Heart left ventricle (tissue), 16 donors: ENCODE measurements around the gene MYO1G. TPM values are rescaled to one million over a fixed set of nuclear protein-coding genes. Genes with fewer than 3 reads are reported as not detected.

ENCODE experiments used
- ATAC-seq, 4 donors: fragments of 200-7000 bp; cut with Tn5 transposase; one replicate each; pipeline ENCODE4 v1.9.1; 2020 to 2022; ENCODE audit warnings: moderate library complexity in 4 of 4, mild to moderate bottlenecking in 3 of 4, moderate number of reproducible peaks in 1 of 4
- DNase-seq, 5 donors: peaks; one replicate each; pipeline ENCODE4 v3.0.0-alpha.2; 2020
- H3K27ac ChIP-seq, 12 donors: fragments of 200-600 bp; sonication (generic) in 4 of 12; one replicate each; pipeline versions ENCODE4 v1.5.0 to v1.8.0; 2016 to 2022; ENCODE audit warnings: mild to moderate bottlenecking in 2 of 12
- H3K27me3 ChIP-seq, 9 donors: fragments of 200-600 bp; sonication (generic) in 2 of 9; one replicate each; pipeline versions ENCODE4 v1.5.1 to v1.8.0; 2016 to 2022; ENCODE audit warnings: mild to moderate bottlenecking in 3 of 9
- H3K36me3 ChIP-seq, 9 donors: fragments of 200-600 bp; sonication (generic) in 2 of 9; one replicate each; pipeline versions ENCODE4 v1.5.0 to v1.8.0; 2018 to 2022; ENCODE audit warnings: mild to moderate bottlenecking in 2 of 9
- H3K4me1 ChIP-seq, 12 donors: fragments of 200-600 bp; sonication (generic) in 4 of 12; one replicate each; pipeline versions ENCODE4 v1.5.0 to v1.8.0; 2016 to 2022; ENCODE audit warnings: mild to moderate bottlenecking in 3 of 12
- H3K4me3 ChIP-seq, 12 donors: fragments of 200-600 bp; sonication (generic) in 4 of 12; one replicate each; pipeline versions ENCODE4 v1.5.0 to v1.8.0; 2017 to 2022; ENCODE audit warnings: mild to moderate bottlenecking in 9 of 12, moderate library complexity in 4 of 12
- H3K9me3 ChIP-seq, 12 donors: fragments of 200-600 bp; sonication (generic) in 4 of 12; one replicate each; pipeline versions ENCODE4 v1.5.0 to v1.8.0; 2016 to 2022; ENCODE audit warnings: mild to moderate bottlenecking in 1 of 12
- POLR2A ChIP-seq, 2 donors: fragments of 450-650 bp; IDR thresholded peaks; one replicate each; pipeline ENCODE4 v1.6.1; 2017; ENCODE audit warnings: antibody characterized with exemption in 2 of 2, mild to moderate bottlenecking in 2 of 2, moderate library complexity in 2 of 2
- WGBS, 4 donors: extraction: QIAGEN DNeasy Blood & Tissue Kit in 2 of 4; methylation state at CpG; one replicate each; pipeline versions ENCODE4 v1.1.5 to v1.1.7; 2013 to 2018; 5-methylcytosine and 5-hydroxymethylcytosine counted together
- intact Hi-C, 10 donors: fragments of 100-400 bp; cut with DNase I; formaldehyde crosslinking; loops; one replicate each; pipeline versions ENCODE4 v1.11.1 to v1.14.2; 2022
- polyA plus RNA-seq, 2 donors: library from polyadenylated mRNA; stranded (reverse); fragments of 200-250 nt; gene quantifications; one replicate each; pipeline ENCODE4 v1.2.3, GENCODE V29; 2013
- total RNA-seq, 9 donors: library from RNA; depleted of rRNA in 2 of 9; stranded (reverse); fragments of >200 nt in 2 of 9; fragmentation: NEBNext Ultra II Directional in 3 of 9; extraction: Animal tissue kit (Norgen Biotek cat#: 25700) in 3 of 9; gene quantifications; one replicate each; pipeline versions ENCODE4 v1.1.0 to v1.2.4, GENCODE V29; 2016 to 2023
- TF ChIP-seq, protein P1 (sequence below), 12 donors: fragments of 200-600 bp; sonication (generic) in 4 of 12; IDR thresholded peaks; one replicate each; pipeline versions ENCODE4 v1.5.0 to v1.8.0; 2018 to 2022; ENCODE audit warnings: antibody characterized with exemption in 12 of 12, mild to moderate bottlenecking in 5 of 12
- donor health status: ischemic (EF 13 %, LVEDD 7.1; RV severe dilation, severe dysfunction).
- donor health status: healthy with polysubstance abuse.
- donor health status: DM: no; HTN: yes; CAD: no.
- donor health status: DM: no; HTN: no; CAD: no.
- donor health status: ischemic (EF 25% LVEDD 6.9; RV normal size, moderate dysfunction).
- donor health status: ischemic (EF 25% LVEDD 5.7; RV mildly dilated, moderate dysfunction).
- donor health status: healthy.
- donor health status: DM: yes; HTN: yes; CAD: no.
- donor health status: ischemic (EF 35%, LVEDD 5.7; RV mildly dilated, moderate dysfunction).
- donor health status: nonischemic (EF 11% LVEDD 7.7; RV severe dilation, severe dysfunction).
- donor health status: DM: yes; HTN: yes; CAD: no.
- donor health status: PGD.
- donor health status: ischemic (EF 29% LVEDD 5.4; RV normal size, mild dysfunction).
- donor health status: nonischemic (EF 23%, LVEDD 6.1; RV moderate dilation, normal function).

The MYO1G gene
- total and polyA plus RNA-seq, 11 donors: 0.13 to 19.0 (median 0.79) TPM

DNA sequence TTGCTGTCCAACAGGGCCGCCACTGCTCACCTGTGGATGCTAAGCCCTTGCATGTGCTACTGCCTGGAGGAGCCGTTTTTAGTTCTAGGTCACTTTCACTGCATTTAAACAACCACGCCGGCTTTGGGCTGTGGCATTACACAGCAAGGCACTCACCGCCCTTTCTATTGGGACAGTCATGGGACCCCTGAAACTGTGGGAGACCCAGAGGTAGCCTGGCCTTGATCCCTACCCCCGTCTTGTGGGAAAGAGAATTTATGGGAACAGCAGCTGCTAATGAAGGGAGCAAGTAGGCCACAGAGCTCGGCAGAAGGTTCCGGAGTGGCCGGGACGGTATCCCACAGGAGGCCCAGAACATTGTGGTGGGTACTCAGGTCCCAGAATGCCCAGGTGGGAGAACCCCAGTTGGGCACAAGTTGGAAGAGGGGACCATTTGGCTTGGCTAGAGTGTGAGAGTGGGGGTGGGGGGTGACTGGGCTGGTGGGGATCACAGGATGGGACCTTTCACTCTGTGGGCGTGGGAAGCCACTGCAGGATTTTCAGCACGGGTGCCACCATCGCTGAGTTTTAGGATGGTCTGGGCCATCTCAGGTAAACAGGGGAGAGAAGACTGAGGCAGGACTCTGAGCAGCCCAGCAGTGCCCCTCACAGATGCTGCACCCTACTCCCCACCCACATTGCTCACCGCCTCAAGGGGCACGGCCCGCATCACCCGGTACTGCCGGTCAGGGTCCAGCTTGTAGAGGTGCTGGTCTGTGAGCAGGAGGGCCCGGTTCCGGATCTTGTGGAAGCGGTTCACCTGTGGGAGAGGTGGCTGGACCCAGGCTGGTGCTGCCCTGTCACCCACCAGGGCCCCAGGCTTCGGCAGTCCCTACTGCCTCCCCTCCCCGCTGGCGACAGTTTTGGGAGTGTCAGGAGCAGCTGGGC is 15.2 kb downstream of the MYO1G start:
- Histone ChIP-seq H3K9me3 (no peaks in the 10 kb centered on the region), H3K27me3 (peaks cover 0 to 25% (median 6%) of the 10 kb centered on the region in 9 donors), H3K36me3 (peaks cover 0 to 39% (median 0%) of the 10 kb centered on the region in 9 donors), H3K4me3 (peak overlapping the region in 2 of 12 donors; percentile 42 to 45), H3K4me1 (peaks cover 0 to 21% (median 11%) of the 10 kb centered on the region in 12 donors), H3K27ac (no peak overlapping the region)
- WGBS, 4 donors: 91 to 94% (median 93%) methylated on average over 19 to 24 of the region's 24 CpGs
- ATAC-seq (no peak), DNase-seq (no peak)
- TF ChIP-seq, protein P1, sequence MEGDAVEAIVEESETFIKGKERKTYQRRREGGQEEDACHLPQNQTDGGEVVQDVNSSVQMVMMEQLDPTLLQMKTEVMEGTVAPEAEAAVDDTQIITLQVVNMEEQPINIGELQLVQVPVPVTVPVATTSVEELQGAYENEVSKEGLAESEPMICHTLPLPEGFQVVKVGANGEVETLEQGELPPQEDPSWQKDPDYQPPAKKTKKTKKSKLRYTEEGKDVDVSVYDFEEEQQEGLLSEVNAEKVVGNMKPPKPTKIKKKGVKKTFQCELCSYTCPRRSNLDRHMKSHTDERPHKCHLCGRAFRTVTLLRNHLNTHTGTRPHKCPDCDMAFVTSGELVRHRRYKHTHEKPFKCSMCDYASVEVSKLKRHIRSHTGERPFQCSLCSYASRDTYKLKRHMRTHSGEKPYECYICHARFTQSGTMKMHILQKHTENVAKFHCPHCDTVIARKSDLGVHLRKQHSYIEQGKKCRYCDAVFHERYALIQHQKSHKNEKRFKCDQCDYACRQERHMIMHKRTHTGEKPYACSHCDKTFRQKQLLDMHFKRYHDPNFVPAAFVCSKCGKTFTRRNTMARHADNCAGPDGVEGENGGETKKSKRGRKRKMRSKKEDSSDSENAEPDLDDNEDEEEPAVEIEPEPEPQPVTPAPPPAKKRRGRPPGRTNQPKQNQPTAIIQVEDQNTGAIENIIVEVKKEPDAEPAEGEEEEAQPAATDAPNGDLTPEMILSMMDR (IDR thresholded peaks at IDR 0.05): no peak
- no peak for TF ChIP-seq POLR2A (IDR thresholded peaks at IDR 0.05)
- intact Hi-C loops: no loop called here

DNA sequence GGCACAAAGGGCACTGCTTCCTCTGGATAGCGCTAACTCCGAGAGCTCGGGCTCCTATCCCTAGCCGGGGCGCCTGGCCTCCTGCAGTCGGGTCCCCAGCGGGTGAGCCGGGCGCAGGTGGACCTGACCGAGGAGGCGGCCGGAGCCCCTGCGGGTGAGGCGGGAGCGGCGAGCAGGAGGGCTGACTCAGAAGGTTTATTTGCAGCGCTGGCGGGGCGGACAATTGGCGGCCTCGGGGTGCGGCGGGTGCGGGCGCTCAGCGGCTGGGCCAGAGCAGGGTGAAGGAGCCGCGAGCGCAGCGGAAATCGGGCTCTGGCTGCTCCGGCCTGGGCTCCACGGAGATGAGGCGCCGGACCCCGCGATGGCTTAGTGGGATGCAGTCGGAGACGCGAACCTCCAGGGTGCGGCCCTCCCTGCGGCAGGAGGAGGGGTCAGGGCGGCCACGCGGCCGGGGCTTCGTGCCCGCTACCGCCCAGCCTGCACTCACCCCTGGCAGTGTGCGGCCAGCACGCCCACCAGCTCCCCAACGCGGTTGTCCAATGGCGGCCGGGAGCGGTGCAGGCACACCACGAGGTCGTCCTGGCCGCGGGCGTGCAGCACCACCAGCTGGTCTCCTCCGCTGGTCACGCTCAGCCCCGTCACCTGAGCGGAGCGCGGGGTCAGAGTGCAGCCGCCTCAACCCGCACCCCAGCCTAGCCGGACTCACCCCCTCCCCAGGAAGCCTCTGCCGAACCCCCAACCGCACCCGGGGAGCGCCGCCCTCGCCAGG is 16.1 kb downstream of the MYO1G start:
- peaks cover 0 to 21% (median 11%) of the 10 kb centered on the region in 12 donors for H3K4me1 ChIP-seq
- H3K27ac ChIP-seq: no peak overlapping the region
- peak overlapping the region; percentile 17 to 55 (median 44) for H3K4me3 ChIP-seq
- H3K27me3 ChIP-seq: peaks cover 0 to 25% (median 6%) of the 10 kb centered on the region in 9 donors
- TF ChIP-seq POLR2A (IDR thresholded peaks at IDR 0.05): no peak
- TF ChIP-seq, protein P1 (IDR thresholded peaks at IDR 0.05): peak in 1 of 12 donors; percentile 15
- DNase-seq: peak in 1 of 5 donors; percentile 53
- ATAC-seq: peak; percentile 40 to 72 (median 54)
- H3K9me3 ChIP-seq: no peaks in the 10 kb centered on the region
- WGBS, 4 donors: 8 to 13% (median 12%) methylated on average over 37 to 76 of the region's 76 CpGs
- peaks cover 0 to 29% (median 0%) of the 10 kb centered on the region in 9 donors for H3K36me3 ChIP-seq
- intact Hi-C loops: no loop called here

DNA sequence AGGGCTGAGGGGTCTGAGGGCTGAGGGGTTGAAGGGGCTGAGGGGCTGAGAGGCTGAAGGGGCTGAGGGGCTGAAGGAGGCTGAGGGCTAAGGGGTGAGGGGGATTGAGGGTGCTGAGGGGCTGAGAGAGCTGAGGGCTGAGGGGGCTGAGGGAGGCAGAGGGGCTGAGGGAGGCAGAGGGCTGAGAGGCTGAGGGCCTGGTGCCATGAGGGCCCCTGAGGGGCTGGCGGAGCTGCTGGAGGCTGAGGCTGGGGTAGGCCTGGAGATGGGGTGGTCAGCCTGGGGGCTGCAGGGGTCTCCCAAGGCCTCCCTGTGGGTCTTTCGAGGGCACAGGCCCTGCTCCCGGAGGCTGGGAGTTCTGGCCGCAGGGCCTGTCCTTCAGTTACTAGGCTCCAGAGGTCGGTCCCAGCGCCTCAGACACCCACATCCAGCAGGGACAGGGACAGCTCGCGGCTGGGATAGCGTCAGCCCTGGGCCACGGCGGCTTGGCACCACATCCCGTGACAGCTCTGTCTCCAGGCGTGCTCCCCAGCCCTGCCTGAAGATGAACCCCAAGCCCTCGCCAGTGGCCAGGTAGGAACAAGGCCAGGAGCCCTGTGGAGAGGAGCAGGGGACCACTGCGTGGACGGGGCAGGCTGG is 16.9 kb downstream of the MYO1G start:
- intact Hi-C loops: no loop called here
- Histone ChIP-seq H3K27ac (no peak overlapping the region), H3K27me3 (peaks cover 0 to 25% (median 6%) of the 10 kb centered on the region in 9 donors), H3K36me3 (peaks cover 0 to 22% (median 0%) of the 10 kb centered on the region in 9 donors), H3K9me3 (no peaks in the 10 kb centered on the region), H3K4me3 (peak overlapping the region; percentile 17 to 55 (median 44)), H3K4me1 (peaks cover 0 to 21% (median 11%) of the 10 kb centered on the region in 12 donors)
- 66 to 79% (median 69%) methylated on average over 16 of the region's 16 CpGs for WGBS, 4 donors
- TF ChIP-seq, protein P1 (IDR thresholded peaks at IDR 0.05): no peak
- TF ChIP-seq POLR2A (IDR thresholded peaks at IDR 0.05): no peak
- DNase-seq: no peak
- peak in 3 of 4 donors; percentile 6 to 46 (median 31) for ATAC-seq
